Astrocyte of the spinal cord (primary cell): Measurements from ENCODE around the gene TANGO2.

Source experiments
- DNase-seq: peaks from one replicate; pipeline ENCODE4 v3.0.0; 2011; ENCODE audit warnings: low read depth, low spot score
- H3K4me3 ChIP-seq: 2 replicates; pipeline ENCODE4 v1.5.1; 2011; ENCODE audit warnings: low read depth, mild to moderate bottlenecking, low read length, moderate library complexity
- in situ Hi-C: cut with HindIII; loops from 2 replicates; pipeline ENCODE4 v1.10.0; 2017; ENCODE audit warnings: low sequenced_read_pairs
- TF ChIP-seq, protein P1 (sequence below): IDR thresholded peaks from 2 replicates; pipeline ENCODE4 v1.5.1; 2012; ENCODE audit warnings: low read depth, mild to moderate bottlenecking, low read length, inconsistent platforms

The TANGO2 gene

DNA sequence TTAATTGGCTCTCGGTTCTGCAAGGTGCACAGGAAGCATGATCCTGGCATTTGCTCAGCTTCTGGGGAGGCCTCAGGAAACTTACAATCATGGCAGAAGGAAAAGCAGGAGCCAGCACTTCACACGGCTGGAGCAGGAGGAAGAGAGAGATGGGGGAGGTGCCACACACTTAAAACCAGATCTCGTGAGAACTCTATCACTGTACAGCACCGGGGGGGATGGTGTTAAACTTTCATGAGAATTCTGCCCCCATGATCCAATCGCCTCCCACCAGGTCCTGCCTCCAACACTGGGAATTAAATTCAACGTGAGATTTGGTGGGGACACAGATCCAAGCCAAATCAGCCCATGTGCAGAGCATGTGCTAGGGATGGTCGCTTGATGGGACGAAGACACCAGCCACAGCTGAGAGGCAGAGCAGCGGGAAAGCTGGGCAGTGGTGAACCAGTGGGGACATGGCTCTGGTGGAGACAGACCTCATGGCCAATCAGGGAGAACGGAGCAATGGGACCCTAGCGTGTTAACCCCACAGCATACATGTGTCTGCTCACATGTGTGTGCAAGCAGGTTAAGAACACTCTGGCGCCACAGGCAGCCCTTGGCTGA is 6.2 kb downstream of the TANGO2 start:
- no peak overlapping the region for H3K4me3 ChIP-seq
- in situ Hi-C loops = no loop called here
- no peak for DNase-seq
- TF ChIP-seq, protein P1, sequence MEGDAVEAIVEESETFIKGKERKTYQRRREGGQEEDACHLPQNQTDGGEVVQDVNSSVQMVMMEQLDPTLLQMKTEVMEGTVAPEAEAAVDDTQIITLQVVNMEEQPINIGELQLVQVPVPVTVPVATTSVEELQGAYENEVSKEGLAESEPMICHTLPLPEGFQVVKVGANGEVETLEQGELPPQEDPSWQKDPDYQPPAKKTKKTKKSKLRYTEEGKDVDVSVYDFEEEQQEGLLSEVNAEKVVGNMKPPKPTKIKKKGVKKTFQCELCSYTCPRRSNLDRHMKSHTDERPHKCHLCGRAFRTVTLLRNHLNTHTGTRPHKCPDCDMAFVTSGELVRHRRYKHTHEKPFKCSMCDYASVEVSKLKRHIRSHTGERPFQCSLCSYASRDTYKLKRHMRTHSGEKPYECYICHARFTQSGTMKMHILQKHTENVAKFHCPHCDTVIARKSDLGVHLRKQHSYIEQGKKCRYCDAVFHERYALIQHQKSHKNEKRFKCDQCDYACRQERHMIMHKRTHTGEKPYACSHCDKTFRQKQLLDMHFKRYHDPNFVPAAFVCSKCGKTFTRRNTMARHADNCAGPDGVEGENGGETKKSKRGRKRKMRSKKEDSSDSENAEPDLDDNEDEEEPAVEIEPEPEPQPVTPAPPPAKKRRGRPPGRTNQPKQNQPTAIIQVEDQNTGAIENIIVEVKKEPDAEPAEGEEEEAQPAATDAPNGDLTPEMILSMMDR = no peak

DNA sequence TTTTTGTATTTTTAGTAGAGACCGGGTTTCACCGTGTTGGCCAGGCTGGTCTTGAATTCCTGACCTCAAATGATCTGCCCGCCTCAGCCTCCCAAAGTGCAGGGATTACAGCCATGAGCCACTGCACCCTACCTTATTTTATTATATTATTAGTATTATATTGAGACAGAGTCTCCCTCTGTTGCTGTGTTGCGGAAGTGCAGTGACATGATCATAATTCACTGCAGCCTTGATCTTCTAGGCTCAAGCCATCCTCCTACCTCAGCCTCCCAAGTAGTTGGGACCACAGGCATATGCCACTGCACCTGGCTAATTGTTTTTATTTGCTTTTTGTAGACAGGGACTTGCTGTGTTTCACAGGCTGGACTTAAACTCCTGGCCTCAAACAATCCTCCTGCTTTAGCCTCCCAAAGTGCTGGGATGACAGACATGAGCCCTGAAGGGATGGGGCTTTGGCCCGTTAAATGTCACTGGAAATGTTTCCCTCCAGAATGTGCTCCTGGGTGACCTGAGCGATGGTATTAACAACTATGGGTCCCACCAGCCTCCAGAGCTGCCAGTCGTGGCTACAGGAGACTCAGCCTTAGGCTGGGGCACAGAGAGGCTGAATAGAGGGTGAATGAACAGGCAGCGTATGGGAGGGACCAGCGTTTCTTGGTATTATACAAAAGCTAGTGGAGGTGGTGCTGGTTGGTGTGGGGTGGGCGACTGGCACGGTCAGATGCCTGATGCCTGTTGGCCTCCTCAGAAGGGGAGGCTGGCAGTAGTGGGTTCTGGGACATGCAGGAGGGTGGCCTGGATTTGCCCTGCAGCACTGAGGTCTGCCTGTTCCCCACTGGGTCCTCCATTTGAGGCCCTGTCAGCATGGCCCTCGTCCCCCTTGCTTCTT is 7.3 kb downstream of the TANGO2 start:
- DNase-seq = no peak
- in situ Hi-C loops = no loop called here
- TF ChIP-seq, protein P1 = peak; percentile 42
- no peak overlapping the region for H3K4me3 ChIP-seq

DNA sequence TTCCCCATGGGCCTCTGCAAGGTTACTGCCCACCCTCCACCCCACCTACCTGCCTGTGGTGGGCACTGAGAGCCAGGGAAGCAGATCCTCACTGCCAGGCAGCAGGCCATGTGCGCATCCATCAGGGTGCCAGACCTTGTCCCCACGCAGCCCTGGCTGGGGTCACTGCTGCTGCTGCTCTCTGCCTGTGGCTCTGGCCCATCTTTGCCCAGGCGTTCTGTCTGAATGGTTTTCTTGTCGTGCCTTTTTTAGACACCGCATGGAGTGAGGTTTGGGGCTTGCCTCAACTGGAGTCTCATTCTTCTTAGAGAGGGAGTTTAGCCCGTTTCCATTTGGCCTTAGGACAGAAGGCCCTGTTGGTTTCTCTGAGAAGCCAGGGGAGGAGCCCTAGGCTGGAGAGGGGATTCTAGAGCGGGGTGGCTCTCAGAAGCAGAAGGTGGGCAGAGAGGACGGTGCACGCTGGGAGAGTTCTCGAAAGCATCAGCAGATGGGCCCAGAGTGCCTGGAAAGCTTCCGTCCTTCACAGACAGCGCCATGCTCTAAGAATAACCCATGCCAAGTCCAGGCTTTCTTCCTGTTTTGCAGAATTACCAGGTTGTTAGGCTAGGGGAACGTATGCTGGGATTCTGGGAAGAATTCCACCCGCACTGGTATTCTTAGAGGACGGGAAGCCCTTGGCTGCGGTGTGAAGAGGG is 8.1 kb downstream of the TANGO2 start:
- in situ Hi-C loops = no loop called here
- TF ChIP-seq, protein P1 = no peak
- no peak overlapping the region for H3K4me3 ChIP-seq
- no peak for DNase-seq

DNA sequence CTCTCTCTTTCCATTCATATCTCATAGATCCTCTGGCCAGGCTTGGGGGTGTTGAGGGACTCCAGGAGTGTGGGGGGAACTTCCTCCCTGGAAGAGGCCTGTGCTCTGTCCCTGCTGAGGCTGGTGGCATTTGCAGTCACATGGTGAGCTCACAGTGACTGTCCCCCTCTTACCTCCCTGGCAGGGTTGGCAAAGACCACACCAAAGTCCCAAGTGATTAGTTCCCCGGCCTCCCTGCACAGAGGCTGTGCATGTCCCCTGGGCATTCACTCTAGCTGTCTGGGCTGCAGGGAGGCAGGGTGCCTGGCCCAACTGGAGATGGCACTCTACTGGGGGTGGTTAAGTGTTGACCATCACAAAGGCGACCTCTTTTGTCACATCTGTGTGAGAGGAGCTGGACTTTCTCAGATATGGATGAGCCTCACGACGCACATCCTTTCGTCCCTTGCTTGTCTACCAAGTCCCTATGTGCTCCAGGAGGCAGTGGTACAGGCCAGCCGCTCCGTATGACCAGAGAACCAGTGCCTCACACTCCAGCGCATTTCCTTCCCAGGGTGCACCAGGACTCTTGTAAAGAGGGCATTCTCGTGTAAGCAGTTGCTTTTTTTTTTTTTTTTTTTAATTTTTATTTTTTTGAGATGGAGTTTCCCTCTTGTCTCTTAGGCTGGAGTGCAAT is 8.8 kb downstream of the TANGO2 start:
- H3K4me3 ChIP-seq = no peak overlapping the region
- TF ChIP-seq, protein P1 = no peak
- no peak for DNase-seq
- in situ Hi-C loops = no loop called here

DNA sequence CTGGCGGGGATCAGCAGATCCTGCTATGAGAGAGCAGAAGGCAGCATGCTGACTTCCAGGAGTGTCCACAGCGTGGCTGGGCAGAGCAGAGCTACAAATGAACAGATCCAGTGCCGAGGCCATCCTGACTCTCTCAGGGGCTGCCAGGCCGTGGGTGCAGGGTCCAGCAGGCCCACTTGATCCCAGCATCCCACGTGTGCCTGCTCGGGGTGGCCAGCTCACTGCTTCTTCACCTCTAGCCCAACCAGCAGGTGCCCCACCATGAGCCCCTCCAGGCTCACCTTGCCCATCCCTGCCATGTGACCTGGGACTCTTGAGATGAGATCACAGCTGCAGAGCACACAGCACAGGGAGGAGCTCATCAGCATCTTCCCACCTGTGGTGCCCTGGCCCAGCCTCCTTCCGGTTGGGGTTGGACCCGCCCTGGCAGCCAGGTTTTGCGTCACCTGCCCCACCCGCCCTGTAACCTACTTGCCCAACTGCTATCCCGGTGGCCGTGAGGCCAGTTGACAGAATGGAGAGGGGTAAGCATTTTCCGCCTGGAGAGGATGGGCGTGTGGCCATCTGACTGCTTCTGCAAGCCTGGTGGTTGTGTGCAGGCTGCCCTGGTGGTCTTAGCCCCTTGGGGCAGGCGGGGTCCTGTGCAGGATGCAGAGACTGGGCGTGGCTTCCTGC is 11.0 kb downstream of the TANGO2 start:
- in situ Hi-C loops = no loop called here
- no peak overlapping the region for H3K4me3 ChIP-seq
- no peak for DNase-seq
- TF ChIP-seq, protein P1 = no peak
